HUES48 (cell line): ENCODE measurements around the gene NR2C2.

Experiments used
- H3K27ac ChIP-seq: one replicate; pipeline ENCODE4 v1.7.0; 2013; ENCODE audit warnings: low read depth, low read length, inconsistent platforms
- H3K27me3 ChIP-seq: 2 replicates; pipeline ENCODE4 v1.6.1; 2013; ENCODE audit warnings: mild to moderate bottlenecking, low read length; ENCODE audit not compliant: control insufficient read depth, insufficient read depth
- H3K36me3 ChIP-seq: 2 replicates; pipeline ENCODE4 v1.6.1; 2013; ENCODE audit warnings: low read length; ENCODE audit not compliant: control insufficient read depth, insufficient read depth
- H3K4me1 ChIP-seq: 2 replicates; pipeline ENCODE4 v1.6.1; 2013; ENCODE audit warnings: mild to moderate bottlenecking, low read length; ENCODE audit not compliant: control insufficient read depth, insufficient read depth
- H3K4me3 ChIP-seq: 2 replicates; pipeline ENCODE4 v1.5.1; 2013; ENCODE audit warnings: mild to moderate bottlenecking, low read depth, low read length
- H3K9ac ChIP-seq: 2 replicates; pipeline ENCODE4 v1.6.1; 2013; ENCODE audit warnings: mild to moderate bottlenecking, low read depth, low read length, moderate library complexity
- H3K9me3 ChIP-seq: 2 replicates; pipeline ENCODE4 v1.6.1; 2013; ENCODE audit warnings: low read length; ENCODE audit not compliant: control insufficient read depth, insufficient read depth

The NR2C2 gene

DNA sequence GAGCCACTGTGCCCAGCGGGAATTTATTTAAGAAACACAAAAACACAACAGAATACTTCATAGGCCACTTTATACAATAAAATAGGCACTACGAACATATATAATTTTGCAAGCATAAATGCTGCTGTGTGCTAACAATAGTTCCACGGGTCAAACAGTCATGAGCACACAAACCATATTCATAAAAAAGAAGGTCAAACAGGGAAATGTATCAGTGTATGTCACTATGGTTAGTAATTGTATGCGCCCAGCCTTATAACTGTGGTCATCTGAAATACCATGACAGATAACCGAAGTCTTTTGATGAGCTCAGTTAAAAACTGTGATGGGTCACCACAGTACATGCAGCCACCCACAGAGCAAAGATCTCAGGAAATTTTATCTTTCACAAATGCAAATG is 38.1 kb upstream of the NR2C2 start:
- Histone ChIP-seq H3K27ac (no peak overlapping the region), H3K4me3 (no peak overlapping the region), H3K9ac (no peak overlapping the region), H3K36me3 (no peaks in the 10 kb centered on the region), H3K4me1 (0 out of 2 replicates have a peak, but pooled peaks cover 5% of the 10 kb centered on the region), H3K9me3 (no peaks in the 10 kb centered on the region; the same call in 1 of the 2 replicates), H3K27me3 (no peaks in the 10 kb centered on the region)

DNA sequence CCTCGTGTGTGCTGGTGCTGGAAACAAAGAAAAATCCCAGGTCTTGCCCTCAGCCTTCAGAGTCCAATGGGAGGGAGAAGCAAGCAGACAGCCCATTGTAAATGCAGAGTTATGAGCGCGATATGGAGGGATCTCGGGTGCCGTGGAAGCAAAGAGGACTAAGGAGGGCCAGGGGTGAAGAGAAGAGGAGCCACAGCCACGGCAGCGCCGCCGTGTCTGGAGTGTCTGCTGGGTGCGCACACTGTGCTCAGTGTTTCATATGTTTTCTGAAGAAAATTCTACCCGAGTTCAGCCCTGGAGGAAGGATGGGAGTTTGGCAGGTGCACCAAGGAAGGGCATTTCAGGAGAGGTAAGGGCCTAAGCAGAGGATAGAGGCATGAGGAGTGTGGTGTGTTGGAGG is 35.7 kb upstream of the NR2C2 start:
- no peaks in the 10 kb centered on the region for H3K36me3 ChIP-seq
- no peaks in the 10 kb centered on the region for H3K27me3 ChIP-seq
- H3K9me3 ChIP-seq: no peaks in the 10 kb centered on the region
- no peak overlapping the region for H3K27ac ChIP-seq
- no peak overlapping the region for H3K9ac ChIP-seq
- no peak overlapping the region for H3K4me3 ChIP-seq
- 0 out of 2 replicates have a peak, but pooled peaks cover 5% of the 10 kb centered on the region for H3K4me1 ChIP-seq

DNA sequence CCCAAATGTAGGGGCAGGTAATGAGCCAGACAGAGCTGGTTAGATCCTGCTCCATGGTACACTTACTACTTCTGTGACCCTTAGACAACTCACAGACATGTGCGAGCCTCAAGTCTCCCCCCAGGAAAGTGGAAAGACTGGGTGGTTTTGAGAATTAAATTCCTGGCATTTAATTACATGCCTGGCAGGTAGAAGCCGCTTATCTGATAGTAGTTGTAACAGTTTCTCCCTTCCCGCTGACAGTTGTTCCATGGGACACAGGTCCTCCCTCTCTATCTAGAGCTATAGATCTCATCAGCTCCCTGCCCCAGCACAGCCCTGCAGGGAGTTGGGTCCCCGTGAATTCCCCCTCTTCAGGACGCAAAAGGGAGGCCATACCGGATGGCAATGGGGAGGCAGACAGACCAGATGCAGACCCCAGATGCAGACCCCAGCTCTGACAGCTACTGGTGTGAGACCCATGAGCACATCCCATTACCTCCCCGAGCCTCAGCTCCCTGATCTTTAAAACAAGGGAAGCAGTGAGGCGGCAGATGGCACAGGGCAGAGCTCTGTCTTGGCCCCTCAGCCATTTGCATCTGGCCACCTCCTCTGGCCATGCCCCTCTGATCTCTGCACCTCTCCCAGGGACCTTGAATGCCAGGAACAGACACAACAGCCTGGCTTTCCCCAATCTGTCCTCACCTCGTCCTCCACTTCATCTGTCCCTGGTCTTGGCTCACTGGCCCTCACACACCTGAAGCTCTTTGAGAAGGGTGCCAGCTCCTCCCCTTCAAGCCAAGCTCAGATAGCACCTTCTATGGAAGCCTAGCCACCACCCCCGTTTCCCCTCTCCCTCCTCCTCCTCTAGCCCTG is 34.1 kb upstream of the NR2C2 start:
- no peaks in the 10 kb centered on the region for H3K9me3 ChIP-seq
- H3K9ac ChIP-seq: no peak overlapping the region
- H3K36me3 ChIP-seq: no peaks in the 10 kb centered on the region
- no peak overlapping the region for H3K27ac ChIP-seq
- 0 out of 2 replicates have a peak, but pooled peaks cover 5% of the 10 kb centered on the region for H3K4me1 ChIP-seq
- H3K4me3 ChIP-seq: no peak overlapping the region
- no peaks in the 10 kb centered on the region for H3K27me3 ChIP-seq

DNA sequence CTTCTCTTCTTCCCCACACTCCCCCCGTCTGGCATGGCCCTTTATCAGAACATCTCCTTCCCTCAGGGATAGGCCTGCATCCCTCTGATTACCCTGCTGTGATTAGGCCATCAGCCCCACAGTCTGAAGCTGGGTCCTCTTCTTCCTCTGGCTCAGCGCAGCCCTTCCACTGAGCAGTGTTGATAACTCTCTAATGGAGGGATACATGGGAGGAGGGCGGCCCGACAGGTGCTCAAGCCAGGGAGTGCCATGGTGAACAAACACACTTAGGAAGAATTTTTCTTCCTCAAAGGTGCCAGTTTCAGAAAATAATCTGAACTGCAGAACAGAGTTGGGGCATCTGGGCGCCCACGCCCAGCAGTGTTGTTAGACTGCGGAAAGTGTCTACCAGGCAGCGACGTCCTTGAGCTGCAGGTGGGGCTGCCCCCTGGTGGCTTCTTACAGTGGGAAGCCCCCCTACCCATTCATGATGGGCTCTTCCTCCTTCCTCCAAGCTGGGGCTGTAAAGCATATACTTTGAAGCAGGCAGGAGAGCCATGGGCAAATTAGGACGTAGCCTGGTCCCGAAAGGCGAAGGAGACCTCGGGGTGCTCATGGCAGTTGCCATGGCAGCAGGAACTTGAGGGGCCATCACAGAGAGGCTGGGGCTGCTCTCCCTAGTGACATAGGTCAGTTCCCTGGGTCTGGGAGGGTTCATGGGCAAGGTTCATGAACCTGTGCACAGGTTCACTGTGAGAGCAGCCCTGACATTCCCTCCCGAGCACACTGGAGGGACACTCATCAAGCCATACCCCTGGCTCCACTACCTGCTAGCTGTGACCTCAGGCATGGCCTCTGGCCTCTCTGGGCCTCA is 33.2 kb upstream of the NR2C2 start:
- Histone ChIP-seq H3K27ac (no peak overlapping the region), H3K9ac (no peak overlapping the region), H3K9me3 (no peaks in the 10 kb centered on the region), H3K4me3 (no peak overlapping the region), H3K36me3 (no peaks in the 10 kb centered on the region), H3K4me1 (0 out of 2 replicates have a peak, but pooled peaks cover 5% of the 10 kb centered on the region), H3K27me3 (no peaks in the 10 kb centered on the region)

DNA sequence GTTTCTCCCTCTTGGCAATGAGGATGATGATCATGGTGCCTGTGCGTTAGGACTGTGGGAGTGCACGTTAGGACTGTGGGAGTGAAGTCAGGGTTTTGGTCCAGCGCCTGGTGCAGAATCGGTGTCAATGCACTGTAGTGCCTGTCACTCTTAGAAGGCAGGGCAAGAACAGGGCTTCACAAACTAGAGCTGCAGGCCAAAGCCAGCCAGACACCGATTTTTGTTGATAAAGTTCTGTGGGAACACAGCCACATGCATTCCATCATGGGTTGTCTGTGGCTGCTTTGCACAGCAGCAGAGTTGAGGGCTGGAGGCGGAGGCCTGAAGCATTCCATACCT is 32.6 kb upstream of the NR2C2 start:
- Histone ChIP-seq H3K36me3 (no peaks in the 10 kb centered on the region), H3K9me3 (no peaks in the 10 kb centered on the region), H3K27ac (no peak overlapping the region), H3K4me3 (no peak overlapping the region), H3K27me3 (no peaks in the 10 kb centered on the region), H3K9ac (no peak overlapping the region), H3K4me1 (0 out of 2 replicates have a peak, but pooled peaks cover 5% of the 10 kb centered on the region)

DNA sequence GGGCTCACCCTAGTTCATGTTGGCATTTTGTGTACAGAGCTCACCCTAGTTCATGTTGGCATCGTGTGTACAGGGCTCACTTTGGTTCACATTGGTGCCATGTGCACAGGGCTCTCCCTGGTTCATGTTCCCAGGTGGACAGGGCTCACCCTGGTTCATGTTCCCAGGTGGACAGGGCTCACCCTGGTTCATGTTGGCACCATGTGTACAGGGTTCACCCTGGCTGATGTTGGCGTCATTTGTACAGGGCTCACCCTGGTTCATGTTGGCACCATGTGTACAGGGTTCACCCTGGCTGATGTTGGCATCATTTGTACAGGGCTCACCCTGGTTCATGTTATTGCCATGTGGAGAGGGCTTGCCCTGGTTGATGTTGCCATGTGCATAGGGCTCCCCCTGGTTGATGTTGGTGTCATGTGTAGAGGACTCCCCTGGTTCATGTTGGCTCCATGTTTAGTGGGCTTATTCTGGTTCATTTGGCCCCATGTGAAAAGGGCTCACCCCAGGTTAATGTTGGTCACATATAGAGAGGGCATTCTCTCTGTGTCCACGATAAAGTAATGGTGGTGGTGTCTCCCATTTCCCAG is 31.7 kb upstream of the NR2C2 start:
- Histone ChIP-seq H3K27ac (no peak overlapping the region), H3K36me3 (no peaks in the 10 kb centered on the region), H3K9ac (no peak overlapping the region), H3K27me3 (no peaks in the 10 kb centered on the region), H3K4me3 (no peak overlapping the region), H3K4me1 (0 out of 2 replicates have a peak, but pooled peaks cover 5% of the 10 kb centered on the region), H3K9me3 (no peaks in the 10 kb centered on the region)

DNA sequence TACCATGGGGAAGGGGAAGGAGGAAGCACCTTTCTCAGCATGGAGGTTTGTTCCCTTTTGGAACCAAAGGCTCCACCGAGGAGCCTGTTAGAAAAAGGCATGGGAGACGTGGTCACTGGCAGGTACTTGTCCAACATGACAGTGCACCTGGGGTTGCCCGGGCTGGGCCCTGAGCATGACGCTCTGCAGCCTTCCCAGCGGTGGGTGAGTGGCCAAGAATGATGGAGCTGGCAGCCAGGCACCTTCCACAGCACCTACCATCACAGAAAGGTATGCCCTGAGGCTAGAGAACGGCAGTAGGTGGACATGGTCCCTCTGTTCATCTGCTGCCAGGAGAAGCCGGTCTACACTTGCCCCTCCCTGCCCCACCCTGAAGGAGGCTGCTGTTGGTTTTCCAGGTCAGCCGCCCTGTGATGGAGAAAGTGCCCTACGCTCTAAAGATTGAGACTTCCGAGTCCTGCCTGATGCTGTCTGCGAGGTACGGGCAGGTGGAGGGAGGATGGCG is 29.0 kb upstream of the NR2C2 start:
- H3K9me3 ChIP-seq: no peaks in the 10 kb centered on the region
- no peak overlapping the region for H3K27ac ChIP-seq
- no peaks in the 10 kb centered on the region for H3K36me3 ChIP-seq
- H3K4me1 ChIP-seq: 0 out of 2 replicates have a peak, but pooled peaks cover 4% of the 10 kb centered on the region
- no peak overlapping the region for H3K9ac ChIP-seq
- H3K27me3 ChIP-seq: no peaks in the 10 kb centered on the region
- H3K4me3 ChIP-seq: no peak overlapping the region

DNA sequence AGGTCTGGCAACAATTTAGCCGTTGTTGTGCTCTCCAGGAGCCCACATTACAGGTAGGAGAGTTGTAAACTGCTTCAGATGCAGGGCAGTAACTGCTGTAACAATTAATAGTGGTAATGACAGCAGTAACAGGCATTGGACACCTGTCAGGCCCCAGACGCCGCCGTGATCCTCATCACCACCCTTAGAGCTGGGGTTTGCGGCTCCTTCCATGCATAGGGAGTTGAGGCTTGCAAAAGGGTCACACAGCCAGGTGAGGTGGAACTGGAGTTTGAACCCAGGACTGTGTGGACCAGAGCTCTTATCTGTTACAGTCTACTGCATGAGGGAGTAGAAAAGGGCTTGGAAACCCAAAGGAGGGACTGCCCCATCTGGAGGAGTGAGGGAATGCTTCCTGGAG is 26.8 kb upstream of the NR2C2 start:
- Histone ChIP-seq H3K4me1 (no peaks in the 10 kb centered on the region), H3K27ac (no peak overlapping the region), H3K36me3 (no peaks in the 10 kb centered on the region), H3K9me3 (no peaks in the 10 kb centered on the region), H3K9ac (no peak overlapping the region), H3K4me3 (no peak overlapping the region), H3K27me3 (no peaks in the 10 kb centered on the region)

DNA sequence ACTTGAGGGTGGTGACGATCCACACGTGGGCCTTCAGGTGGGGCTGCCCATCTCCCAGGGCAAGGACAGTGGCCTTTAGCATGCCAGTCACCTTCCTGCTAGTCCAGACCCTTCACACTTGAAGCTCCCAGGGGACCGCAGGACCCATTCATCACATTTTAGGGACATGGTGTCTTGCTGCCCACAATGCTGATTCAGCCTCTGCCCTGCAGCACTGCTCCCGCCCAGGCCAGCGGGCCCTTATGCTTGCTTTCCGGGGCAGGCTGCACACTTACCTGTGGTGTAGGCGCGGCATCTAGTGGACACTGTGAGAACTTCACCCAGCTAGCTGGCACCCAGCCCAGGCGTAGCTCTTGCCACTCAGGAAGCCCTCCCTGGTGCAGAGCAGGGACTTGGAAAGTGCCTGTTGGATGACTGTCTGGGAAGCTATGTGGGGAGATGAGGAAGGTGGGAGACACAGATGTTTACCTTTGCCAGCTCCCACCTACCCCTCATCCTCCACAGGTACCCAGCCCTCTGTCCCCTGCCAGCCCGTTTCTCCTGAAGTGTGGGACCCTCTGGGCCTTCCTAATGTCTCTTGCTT is 26.3 kb upstream of the NR2C2 start:
- Histone ChIP-seq H3K9me3 (no peaks in the 10 kb centered on the region), H3K27ac (no peak overlapping the region), H3K9ac (no peak overlapping the region)

DNA sequence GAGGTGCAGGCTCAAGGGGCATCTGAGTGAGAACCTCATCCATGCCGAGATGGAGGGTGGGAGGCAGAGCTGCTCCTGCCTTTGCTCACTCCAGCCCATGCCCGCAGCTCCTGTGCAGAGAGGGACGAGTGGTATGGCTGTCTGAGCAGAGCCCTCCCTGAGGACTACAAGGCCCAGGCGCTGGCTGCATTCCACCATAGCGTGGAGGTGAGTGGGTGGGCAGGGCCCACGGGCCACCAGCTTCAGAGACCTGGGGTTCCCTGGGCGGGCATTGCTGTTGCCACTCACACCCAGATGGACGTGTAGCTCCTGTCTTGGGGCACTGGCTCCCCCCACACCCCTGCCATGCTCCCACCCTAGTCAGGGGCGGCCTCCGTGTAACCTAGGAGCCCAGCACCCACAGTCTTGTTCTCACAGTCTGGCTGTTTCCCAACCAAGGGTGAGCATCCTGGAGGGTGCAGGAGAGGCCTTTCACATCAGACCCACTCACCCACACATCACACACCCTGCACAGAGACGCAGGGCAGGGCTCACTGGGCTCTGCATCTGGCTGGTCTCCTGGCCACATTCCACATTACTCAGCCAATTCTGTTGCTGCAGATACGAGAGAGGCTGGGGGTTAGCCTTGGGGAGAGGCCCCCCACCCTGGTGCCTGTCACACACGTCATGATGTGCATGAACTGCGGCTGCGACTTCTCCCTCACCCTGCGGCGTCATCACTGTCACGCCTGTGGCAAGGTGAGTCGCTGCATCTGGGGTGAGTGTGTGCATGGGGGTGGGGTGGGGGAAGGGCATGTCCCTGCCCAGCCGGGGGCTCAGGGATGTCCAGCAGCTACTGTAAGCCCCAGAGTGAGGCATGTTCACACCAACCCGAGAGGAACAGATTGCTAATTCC is 25.3 kb upstream of the NR2C2 start:
- Histone ChIP-seq H3K27me3 (no peaks in the 10 kb centered on the region), H3K9ac (no peak overlapping the region), H3K4me1 (no peaks in the 10 kb centered on the region), H3K27ac (no peak overlapping the region), H3K4me3 (no peak overlapping the region), H3K36me3 (no peaks in the 10 kb centered on the region), H3K9me3 (no peaks in the 10 kb centered on the region)

More for the DNA sequence above, 26.3 kb upstream of the NR2C2 start:
- H3K4me3 ChIP-seq: no peak overlapping the region
- no peaks in the 10 kb centered on the region for H3K27me3 ChIP-seq
- no peaks in the 10 kb centered on the region for H3K4me1 ChIP-seq
- no peaks in the 10 kb centered on the region for H3K36me3 ChIP-seq
